ENCODE data around the gene NFIC.

The NFIC gene

DNA sequence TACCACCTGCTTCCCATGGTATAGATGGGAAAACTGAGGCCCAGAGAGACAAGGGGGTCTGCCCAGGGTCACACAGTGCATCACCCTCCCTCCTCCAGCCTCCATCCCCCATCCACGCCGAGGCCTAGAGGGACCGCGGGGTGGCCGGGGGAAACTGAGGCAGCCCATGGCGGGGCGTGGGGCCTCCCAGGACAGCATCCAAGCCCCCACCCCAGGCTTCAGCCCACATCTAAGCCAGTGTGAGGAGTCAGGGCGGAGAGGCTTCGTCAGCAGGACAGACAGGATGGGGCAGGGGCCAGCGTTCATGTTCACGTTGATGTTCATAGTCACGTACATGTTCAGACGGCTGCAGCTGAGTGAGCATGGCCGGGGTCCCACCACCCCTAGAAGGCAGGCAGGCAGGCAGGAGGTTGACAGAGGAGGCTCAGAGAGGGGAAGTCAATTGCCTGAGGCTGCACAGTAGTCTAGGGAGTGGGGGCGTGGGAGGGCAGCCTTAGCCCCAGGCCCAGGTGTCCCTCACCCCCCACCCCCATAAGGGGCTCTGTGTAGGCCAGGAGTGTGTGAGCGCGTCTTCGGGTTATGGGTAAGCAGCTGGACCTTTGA, 90.6 kb downstream of the NFIC start:
- in situ Hi-C loops (cut with MboI; ENCODE audit: low pct_unique_long_range_greater_than_20kb, low sequenced_read_pairs) = no loop called here
- DNase-seq = no peak

DNA sequence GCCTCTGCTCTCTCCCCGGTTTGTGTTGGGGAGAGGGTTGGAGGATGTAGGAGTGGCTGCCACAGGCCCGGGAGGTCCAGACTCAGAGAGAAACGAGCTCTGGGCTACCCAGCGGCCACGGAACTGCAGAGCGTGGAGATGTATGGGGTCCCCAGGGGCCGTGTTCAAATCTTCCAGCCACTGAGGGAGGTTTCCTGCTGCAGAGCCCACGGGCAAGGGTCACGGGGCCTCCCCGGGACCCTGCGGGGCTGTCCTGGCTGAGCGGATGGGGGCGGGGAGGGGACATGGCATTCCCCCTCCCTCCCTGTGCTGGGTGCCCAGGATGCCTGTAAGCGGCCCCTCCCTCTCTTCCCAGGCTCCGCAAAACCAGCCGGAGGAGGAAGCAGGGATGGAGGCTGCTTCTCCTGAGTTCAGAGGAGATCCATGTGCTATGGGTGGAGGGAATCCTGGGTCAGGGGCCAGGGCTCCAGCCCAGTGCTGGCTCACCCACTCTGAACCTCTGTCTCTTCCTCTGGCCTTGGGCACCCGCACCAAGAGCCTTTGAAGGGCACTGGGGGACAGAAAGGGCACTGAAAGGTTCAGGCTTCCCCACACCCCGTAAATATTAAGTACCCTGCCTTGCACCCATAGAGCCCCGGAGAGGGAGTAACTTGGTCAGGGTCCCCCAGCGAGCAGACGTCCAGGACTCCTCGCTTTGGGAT, 91.3 kb downstream of the NFIC start:
- in situ Hi-C loops (cut with MboI; ENCODE audit: low pct_unique_long_range_greater_than_20kb, low sequenced_read_pairs) = no loop called here
- DNase-seq = no peak

DNA sequence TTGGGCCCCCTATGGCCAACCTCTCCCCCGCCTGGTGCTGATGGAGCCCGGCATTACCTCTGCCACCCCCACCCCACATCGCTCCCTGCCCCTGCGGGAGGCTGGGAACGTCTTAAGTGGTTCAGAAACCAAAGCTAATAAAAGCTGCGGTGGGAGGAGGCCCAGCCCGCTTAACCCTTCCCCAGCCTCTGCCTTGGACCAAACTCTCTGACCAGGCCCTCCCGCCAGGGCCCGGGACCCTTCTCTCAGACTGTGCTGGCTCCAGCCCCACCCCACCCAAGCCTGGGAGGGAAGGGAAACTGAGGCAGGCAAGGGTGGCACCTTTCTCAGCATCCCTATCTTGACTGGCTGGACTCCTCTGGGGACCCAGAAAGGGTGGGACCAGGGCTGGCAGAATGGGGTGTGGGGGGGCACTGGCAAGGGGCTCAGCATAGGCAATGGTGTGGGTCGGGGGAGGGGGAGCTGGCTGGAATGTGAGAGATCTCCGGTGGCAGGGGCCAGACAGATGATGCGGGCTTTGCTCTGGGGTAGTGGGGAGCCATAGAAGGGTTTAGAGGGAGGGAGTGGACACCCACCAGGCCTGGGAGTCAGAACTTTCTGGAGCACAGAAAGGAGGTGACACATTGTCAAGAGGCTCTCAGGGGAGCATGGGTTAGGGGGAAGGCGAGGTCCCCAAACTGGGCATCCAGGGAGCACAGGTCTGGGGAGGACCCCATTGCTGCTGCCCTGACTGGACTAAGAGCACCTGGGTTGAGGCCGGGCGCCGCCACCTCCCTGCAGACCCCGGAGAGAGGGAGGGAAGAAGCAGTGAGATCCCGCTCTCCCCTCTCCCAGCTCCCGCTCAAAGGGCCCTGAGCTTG, 92.1 kb downstream of the NFIC start:
- in situ Hi-C loops (cut with MboI; ENCODE audit: low pct_unique_long_range_greater_than_20kb, low sequenced_read_pairs) = no loop called here
- no peak for DNase-seq

DNA sequence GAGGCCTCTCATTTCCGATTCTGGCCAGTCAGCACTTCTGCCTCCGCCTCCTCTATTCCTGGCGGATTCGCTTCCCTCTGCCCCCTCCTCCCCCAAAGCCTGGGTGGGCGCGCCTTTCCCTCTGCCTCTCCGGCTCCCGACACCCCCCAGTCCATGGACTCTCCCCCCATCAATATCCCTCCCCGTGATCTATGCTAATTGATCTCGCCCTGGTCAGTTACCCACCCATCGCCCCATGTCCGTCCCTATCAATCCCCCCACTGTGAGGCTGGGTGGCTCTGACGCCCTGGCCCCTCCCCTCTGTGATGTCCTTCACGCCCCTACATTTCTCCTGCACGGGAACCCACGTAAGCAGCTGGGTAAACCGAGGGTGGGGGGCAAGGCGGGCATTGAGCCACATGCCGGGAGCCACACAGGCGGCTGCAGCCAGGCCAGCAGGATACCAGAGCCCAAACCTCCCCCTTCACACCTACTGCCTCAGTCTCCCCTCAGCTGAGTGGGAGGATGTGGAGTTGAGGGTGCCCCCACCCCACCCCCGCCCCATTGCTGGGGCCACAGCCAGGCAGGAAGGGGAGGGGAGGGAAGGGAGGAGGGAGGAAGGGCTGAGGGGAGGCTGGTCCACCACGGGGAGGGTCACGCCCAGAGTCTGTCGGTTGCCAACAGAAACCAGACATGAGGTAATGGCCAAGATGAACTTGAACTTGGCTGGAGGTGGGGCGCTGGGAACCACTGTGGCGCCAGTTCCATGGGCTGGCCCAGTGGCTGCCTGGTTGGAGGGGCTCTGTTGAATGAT, 92.9 kb downstream of the NFIC start:
- no peak for DNase-seq
- in situ Hi-C loops (cut with MboI; ENCODE audit: low pct_unique_long_range_greater_than_20kb, low sequenced_read_pairs) = no loop called here

DNA sequence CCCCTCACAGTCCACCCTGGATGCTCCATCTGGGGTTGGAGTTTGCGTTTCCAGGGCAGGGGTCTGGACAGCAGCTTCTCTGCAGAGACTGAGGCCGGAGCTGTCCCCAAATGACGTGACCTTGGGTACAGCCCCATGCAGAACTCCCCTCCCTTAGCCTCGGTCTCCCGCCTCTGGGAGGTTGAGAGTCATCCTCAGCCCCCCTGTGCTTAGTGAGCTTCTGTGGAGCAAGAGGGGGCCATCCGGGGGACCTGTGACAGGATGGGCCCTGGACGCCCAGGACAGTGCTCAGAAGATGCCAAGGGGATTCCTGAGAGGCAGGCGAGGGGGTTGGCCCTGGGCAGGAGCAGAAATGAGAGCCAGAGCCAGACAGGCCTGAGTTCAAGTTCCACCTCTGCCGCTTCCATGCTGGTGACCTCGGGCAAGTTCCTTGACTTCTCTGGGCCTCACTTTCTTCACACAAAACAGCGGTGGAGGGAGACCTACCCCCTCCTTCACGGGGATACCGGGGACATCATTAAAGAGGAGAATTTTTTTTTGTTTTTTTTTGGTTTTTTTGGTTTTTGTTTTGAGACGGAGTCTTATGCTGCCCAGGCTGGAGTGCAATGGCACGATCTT, 93.7 kb downstream of the NFIC start:
- in situ Hi-C loops (cut with MboI; ENCODE audit: low pct_unique_long_range_greater_than_20kb, low sequenced_read_pairs) = no loop called here
- DNase-seq = no peak

DNA sequence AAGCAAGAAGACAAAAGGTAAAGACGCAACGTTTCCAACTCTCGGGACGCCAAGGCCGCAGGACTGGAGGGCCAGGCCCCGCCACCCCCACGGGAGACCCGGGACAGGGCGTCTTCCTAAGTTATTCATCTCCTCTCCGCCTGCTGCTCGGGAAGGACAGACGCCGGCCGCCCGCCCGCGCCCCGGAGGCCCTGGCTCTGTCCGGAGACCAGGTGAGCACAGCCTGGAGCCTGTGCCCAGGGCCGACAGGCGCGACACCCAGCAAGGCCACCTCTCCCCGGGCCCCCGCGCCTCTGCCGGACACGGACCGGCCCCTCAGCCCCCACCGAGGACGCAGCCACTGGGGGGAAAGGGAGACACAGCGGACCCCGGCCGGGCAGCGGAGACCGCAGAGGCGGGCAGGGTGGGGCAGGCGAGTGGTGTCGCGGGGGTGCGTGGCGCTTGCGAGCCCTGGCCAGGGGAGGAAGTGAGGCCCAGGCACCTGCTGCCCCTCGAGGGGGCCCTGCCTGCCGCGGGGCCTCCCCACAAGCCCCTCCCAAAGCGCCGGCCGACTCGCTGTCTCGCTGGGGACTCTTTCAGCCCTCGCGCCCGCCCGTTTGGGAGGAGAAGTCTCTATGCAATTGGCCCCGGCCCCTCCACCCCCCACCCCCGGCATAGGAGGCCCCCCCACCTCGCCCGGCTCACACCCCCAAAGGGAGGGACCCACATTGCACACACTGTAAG, 96.8 kb downstream of the NFIC start:
- in situ Hi-C loops (cut with MboI; ENCODE audit: low pct_unique_long_range_greater_than_20kb, low sequenced_read_pairs) = no loop called here
- DNase-seq = no peak

DNA sequence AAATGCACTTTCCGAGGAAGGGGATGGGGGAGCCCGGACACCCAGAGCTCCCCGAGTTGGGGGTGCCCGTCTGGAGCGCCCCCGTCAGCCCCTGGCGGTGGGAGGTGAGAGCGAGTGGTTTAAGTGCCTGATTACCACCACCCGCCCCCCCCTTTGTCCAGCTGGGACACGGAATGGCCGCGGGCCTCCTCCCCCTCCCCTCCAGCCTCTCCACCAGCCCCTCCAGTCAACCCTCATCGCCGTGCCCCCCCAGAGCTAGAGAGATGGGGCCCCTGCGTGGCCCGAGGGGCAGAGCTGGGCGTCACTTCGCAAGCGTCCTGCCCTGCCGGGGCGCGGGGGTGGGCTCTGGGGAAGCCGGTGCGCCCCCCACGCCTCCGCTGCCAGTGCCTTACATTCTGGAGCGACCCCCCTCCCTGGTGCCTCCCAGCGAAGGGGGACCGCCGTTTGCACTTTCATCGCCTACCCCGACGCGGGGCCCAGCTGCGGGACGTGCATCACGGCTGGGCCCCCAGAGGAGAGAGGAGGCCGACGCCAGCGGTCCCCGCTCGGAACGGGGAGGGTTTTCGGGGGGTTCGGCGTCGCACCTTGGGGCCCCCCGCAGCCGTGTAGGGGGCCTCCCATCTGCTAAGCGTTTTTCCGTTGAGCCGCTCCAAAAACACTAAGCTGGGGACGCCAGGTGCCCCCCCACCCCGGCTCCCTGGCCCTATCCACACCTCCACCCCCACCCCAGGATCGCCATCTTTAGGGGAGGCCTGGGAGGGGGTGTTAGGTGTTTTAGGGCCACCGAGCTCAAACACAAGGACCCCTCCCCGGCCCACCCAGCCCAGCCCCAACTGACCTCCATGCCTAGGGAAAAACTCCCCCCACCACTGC, 97.6 kb downstream of the NFIC start:
- in situ Hi-C loops (cut with MboI; ENCODE audit: low pct_unique_long_range_greater_than_20kb, low sequenced_read_pairs) = no loop called here
- DNase-seq = no peak

DNA sequence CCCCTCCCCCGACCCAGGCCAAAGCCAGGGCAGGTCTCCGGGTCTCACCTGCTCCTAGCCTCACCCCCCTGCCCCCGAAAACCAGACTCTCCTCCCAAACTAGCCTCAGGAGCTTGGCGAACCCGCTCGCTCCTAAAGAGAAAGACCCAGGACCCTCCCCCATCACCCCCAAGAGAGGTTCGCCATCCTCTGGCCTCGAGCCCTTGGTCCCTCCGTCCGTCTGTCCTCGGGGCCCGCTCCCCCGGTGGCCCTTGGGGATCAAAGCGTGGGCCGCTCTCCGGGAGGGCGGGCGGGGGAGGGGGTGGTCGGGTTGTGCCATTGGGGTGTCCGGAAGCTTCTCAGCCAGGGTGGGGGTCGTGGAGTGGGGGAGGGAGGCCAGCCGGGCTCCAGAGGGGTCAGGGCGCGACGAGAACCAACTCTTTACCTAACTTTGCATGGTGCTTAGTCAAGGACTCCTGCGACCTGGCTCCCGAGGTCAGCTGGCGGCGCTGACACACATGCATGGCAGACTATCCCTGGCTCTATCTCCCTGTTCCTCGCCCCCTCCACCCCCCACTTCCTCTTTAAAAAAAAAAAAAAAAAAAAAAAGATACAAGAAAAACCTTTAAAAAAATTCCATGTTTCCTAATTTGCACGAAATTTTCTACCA, 98.3 kb downstream of the NFIC start:
- in situ Hi-C loops (cut with MboI; ENCODE audit: low pct_unique_long_range_greater_than_20kb, low sequenced_read_pairs) = no loop called here
- no peak for DNase-seq

DNA sequence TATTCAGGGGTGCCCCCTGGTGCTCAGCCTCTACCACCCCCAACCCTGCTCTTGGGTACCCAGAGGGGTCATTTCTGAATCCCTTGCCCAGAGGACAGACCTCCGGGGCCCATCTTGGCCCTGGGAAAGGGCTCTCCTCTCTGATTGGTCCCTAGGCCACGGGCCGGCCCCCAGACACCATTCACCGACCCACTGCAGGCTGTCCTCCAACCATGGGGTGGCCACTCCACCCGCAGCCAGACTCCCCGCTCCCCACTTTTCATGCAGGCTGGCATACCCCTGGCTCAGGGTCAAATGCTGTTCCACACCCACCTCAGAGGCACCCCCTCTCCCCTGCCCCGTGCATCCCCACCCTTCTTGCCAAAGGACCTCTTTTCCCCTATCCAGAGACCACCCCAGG, 99.2 kb downstream of the NFIC start:
- in situ Hi-C loops (cut with MboI; ENCODE audit: low pct_unique_long_range_greater_than_20kb, low sequenced_read_pairs) = no loop called here
- DNase-seq = no peak

DNA sequence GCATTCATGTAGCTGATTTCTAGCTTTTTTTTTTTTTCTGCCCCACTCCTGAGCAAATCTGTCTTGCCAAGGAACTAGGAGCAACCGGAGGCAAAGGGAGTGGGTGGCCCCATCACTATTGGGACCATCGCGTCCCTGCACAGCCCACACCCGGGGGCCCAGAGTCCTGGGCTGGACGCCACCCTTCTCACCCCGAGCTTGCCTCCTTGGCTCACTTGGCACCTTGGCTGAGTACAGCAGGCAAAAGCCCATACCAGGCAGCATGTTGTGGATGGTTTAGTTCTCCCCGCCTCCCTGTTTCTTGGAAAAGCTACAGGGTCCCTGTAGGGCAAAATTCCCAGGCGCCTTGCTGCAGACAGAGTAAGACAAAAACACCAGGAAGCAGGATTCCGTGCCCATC, 100.3 kb downstream of the NFIC start:
- in situ Hi-C loops (cut with MboI; ENCODE audit: low pct_unique_long_range_greater_than_20kb, low sequenced_read_pairs) = no loop called here
- no peak for DNase-seq

DNA sequence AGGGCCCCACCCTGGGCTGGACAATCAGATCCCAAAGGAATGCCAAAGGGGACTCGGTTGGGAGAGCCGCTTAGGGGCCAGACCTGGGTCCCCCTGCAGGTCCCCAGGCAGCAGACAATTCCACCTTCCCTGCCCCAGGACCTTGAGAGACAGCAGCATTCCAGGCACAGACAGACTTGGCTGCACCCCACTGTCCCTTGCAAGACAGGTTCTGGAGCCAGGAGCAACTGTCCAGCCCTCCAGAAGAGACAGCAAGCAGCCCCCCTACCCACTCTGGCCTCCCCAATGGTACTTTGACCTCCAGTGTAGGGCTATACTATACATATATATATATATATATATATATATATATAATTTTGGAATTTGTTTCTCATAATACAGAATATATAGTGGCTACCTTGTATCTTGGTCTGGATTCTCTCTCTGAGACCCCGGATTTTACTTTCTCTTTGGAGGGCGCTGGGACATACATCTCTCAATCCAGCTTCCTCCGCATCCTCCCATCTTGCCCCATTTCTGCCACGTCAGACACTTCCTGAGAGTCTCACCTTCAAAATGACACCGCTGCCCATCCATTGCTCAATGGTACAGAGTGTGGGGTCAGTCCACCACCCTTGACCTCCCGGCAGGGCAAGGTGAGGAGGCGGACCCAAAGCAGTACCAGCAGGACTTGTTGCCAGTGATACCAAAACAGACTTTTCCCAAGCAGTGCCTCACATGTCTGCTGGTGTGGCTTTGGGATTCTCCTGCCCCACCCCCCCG, 101.2 kb downstream of the NFIC start:
- in situ Hi-C loops (cut with MboI; ENCODE audit: low pct_unique_long_range_greater_than_20kb, low sequenced_read_pairs) = no loop called here
- DNase-seq = no peak

DNA sequence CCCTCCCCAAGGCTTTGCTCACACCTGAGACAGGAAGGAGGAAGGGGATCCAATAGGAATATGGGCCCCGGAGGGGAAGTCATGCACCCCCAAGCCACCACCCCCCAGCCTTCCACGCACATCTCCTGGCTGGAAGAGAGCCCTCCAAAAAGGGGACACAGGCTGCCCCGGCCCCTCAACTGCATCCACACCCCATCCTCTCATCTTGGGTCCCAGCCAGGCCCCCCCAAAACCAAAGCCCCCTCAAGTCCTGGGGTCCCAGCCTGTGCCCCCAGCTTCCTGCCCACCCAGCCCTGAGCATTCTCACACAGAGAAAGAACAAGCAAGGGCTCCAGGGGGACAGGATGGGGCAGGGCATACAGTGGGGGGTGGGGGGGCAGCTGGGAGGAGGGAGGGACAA, 101.8 kb downstream of the NFIC start:
- no peak for DNase-seq
- in situ Hi-C loops (cut with MboI; ENCODE audit: low pct_unique_long_range_greater_than_20kb, low sequenced_read_pairs) = no loop called here

DNA sequence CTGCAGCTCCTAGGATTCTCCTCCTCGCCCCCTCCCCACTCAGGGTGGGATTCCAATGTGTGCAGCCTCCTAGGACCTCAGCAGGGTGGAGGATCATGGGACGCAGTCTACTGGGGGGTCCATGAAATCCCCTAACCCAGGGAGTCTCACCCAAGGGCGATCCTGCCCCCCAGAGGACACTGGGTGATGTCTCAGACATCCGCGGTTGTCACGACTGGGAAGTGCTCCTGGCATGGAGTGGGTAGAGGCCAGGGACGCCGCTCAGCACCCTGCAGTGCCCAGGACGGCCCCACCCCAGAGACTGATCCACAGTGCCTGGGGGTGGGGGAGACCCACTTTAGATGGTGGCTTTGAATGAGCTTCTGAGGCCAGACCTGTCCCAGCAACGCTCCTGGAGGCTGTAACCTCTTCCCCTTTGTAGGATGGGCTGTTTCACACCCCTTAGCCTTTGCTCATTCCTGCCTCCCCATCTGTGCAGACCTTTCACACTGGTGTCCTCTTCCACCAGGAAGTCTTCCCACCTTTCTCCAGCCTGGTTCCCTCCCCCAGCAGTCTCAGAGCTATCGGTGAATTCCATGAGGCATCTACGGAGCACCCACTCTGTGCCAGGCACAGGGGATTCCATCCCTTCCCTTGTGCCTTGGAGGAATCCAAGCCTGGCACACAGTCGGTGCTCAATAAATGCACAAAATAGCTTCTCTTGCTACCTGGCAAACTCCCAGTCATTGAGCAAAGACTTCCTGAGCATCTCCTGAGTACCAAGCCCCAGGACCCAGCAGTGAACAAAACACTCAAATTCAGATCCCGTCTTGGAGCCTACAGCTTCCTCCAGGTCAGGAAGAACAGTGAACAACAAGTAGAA, 103.5 kb downstream of the NFIC start:
- DNase-seq = no peak
- in situ Hi-C loops (cut with MboI; ENCODE audit: low pct_unique_long_range_greater_than_20kb, low sequenced_read_pairs) = no loop called here

DNA sequence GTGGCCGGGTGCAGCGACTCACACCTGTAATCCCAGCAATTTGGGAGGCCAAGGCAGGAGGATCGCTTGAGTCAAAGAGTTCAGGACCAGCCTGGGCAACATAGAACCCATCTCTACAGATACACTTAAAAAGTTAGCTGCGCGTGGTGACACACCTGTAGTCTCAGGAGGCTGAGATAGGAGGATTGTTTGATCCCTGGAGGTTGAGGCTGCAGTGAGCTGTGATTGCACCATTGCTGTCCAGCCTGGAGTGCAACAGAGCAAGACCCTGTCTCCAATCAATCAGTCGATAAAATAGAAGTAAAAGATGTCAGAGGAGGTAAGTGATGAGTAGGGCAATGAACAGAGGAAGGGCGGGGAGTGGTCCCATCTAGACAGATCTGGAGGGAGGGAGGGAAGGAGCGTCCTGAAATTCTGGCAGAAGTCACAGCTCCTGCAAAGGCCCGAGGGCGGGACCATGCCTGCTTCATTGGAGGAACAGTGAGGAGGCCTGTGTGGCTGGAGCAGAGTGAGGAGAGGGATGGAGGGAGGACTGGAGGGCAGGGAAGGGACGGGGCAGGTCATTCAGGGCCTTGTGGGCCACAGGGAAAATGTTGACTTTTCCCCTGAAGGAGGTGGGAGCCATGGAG, 104.2 kb downstream of the NFIC start:
- no peak for DNase-seq
- in situ Hi-C loops (cut with MboI; ENCODE audit: low pct_unique_long_range_greater_than_20kb, low sequenced_read_pairs) = no loop called here

DNA sequence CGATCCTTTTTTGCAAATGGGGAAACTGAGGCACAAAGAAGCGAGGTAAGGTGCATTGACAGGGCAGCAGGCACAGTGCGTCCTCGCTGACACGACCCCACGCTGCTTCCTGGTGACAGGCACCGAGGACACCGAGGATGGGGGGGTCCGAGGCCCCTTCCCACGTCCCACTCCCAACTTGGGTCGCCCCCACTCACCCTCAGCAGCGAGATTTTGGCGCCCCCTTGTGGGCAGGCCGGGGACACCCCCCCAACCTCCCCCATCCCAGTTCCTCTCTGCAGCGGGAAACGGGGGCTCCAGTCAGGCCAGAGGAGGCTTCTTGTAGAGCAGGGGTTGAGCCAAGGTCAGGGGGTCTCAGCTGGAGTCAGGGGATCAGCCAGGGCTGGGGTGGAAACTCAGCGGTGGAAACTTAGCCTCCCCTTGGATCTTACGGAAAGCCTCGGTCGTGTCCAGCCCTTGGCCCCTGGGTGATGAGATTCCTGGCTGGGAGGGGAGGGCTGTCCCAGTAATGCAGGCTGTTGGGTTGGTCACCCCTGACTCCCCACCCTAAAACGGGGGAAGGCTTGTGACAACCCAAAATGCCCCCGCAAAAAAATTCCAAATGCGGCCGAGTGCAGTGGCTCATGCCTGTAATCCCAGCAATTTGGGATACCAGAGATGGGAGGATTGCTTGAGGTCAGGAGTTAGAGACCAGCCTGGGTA, 105.7 kb downstream of the NFIC start:
- peak; percentile 52 for DNase-seq

More for the DNA sequence above, 105.7 kb downstream of the NFIC start:
- in situ Hi-C loops (cut with MboI; ENCODE audit: low pct_unique_long_range_greater_than_20kb, low sequenced_read_pairs) = no loop called here

Data from KBM-7 (cell line).